Ureter (tissue), 1 donor: ENCODE data around the gene AADAC. TPM values are rescaled to one million over a fixed set of nuclear protein-coding genes. Genes with fewer than 3 reads are reported as not detected.
"Not testable (repeated sequence)": the region's sequence is repeated elsewhere in the genome, so short reads cannot be mapped to it uniquely, and the experiment has no call there.

Source experiments
- DNase-seq: peaks from one replicate; pipeline ENCODE4 v3.0.0-alpha.2; 2020; ENCODE audit warnings: low spot score
- total RNA-seq: library from RNA; stranded (reverse); gene quantifications from one replicate; pipeline ENCODE4 v1.2.4, GENCODE V29; 2023
- donor health status: DM: yes; HTN: yes; CAD: no.

The AADAC gene
- not detected for total RNA-seq

GRCh38 chr3:151813799-151814198 is at the start of gene AADAC:
TSS of gene AADAC (plus strand) at chr3:151814116. CDS start at chr3:151814163, 47 bp downstream.
- DNase-seq = no peak

- DNase-seq = not testable (repeated sequence)
Observed at GRCh38 chr3:151764699-151765098, 49.2 kb upstream of the AADAC start.

DNA sequence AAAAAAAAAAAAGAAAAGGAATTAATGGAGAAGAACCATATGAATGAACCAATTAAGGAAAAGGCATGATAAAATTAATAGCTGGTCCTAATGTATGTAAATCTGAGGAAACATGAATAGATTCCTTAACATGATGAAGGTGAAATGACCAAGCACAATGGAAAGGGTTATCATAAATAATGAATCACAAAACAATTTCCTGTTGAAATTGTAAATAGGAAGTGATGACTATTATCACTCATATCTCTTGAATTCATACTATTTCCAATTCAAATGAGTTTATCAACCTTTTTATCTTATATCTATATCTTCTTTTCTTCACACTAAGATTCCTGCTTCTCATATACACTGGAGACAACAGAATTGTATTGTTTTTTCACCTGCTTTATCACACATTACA is 48.2 kb upstream of the AADAC start:
- no peak for DNase-seq

- DNase-seq = no peak
Observed at GRCh38 chr3:151766454-151766853, 47.5 kb upstream of the AADAC start.

DNA sequence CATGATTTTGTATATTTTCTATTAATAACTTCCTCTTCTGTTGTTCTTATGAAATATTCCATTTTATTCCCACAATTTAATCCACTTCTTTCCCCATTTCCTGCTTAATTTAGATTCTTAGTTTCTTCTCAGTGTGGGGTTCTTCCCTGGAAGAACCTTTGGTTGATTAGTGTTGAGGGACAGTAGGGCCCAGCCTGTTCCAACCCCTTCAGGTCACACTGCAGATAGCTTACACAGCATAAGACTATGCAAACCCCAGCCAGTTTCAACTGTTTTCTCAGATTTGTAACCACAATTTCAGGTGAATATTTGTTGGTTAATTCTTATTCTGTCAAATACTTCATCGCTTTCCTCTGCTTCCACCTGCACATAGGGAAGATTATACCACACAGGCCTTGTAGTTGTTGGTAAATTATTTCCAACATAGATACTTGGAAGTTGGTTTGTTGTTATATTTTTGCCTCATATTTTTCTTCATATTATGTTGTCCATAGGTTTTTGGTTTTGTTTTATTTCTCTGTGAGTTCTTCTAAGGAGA is 45.5 kb upstream of the AADAC start:
- DNase-seq = no peak

DNA sequence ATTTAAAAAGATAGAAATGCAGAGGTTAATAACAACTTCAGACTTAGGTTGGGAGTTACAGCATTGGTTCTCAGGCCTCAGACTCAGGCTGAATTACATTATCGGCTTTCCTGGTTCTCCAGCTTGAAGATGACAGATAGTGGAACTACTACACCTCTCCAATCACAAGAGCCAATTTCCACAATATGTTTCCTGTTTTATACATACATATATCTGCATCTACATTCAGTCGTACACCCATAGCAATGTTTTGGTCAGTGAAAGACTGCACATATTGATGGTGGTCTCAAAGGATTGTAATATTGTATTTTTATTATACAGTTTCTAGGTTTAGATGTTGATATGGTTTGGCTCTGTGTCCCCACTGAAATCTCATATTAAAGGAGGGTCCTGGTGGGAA is 44.7 kb upstream of the AADAC start:
- no peak for DNase-seq

DNA sequence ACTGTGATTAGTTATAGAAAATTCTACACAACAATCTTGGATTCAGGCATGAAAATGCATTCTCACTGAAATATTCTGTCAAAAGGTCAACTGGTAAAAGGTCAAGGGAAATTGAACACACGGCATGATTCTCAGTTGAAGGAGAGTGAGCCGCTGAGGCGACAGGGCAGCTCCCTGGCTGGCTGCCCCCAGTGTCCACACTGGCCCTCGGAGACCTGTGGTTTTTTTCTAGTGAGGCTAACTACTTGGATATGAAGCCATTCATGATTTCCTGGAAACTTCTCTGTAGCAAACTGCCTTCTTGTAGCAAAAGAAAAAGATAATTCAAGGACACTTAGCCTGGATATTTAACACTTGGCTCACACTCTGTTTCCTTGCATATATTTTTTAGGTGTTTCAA is 43.0 kb upstream of the AADAC start:
- DNase-seq = no peak

DNA sequence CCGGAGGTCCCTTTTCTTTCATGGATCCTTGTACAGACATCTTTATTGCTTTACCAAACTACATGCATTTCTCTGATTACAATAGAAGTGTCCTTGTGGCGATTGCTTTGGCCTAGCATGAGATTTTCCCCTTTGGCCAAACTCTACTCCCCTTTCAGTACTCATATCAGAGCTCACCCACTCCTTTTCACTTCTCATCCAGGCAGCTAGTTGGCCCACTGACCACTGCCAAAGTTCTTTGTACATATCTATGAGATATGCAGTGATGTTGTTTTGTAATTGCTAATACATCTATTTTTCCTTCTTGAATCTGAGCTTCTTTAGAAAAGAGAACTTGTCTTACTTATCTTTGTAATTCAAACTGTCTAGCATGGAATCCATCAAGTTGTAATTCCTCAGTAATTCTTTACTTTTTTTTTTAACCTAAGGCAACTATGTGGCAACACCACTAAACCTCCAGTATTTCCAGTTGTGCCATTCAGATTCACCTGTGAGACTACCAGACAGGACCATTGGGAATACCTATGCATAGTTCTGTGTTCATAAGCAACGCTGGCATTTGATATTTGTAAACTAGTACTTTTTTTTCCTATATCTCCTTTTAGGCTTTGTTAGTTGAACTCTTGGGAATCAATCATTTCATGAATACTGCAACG is 41.0 kb upstream of the AADAC start:
- no peak for DNase-seq

GRCh38 chr3:151774235-151774634 is 39.7 kb upstream of the AADAC start:
- no peak for DNase-seq

DNA sequence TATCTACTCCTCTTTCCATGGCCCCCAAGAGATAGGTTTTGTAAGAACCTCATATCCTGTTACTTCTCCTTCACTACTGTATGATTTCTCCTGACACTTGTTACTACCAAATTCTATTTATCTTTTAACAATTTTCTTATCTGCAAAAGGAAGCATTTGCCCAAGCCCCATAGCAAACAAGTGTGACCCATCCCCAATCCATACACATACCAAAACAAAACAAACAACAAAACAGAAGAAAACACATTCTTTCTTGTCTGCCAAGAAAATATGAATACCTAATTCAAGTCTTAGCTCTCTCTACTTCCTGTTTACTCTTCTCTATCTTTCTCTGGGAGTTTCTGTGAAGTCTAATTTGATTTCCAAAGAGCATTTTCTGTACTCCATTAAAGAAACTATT is 39.0 kb upstream of the AADAC start:
- no peak for DNase-seq

DNA sequence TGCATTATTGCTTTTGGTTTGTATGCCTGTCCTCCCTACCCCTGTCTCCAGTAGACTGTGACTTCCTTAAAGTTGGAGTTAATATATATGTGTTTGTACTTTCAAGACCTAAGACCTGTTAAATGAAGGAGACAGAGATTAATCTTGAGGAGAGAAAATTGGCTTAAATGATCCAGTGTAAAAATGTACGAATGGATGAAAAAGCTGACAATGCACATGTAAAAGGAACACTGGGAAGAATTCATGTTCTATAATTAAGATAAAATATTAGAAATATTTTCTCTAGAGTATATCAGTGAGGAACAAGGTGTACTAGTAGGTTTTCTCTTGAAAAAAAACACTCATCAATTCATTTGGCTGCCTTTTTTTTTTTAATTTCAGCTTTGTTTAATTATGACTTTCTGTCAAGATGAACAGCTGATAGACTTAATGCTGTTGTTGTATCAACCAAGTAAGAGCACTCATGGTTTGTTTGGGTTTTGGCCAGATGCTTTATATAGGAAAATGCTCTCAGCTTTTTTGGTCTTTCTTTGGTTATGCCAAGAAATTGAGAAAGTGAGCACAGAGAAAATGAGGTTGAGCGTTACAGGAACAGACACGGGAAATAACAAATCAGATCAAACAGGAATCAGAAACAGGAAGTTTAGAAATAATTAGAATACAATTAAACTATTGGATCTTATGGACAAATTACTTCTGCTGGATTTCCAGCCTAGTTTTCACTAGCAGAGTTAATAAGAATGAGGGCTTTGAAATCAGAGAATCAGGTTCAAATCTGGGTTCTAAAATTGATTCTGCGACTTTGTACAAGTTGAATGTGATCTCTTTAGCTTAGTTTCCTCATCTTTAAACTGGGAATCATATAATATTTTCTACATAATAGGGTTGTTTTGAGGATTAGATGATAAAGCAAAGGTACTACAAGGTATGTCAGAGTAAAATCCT is 38.3 kb upstream of the AADAC start:
- no peak for DNase-seq

DNA sequence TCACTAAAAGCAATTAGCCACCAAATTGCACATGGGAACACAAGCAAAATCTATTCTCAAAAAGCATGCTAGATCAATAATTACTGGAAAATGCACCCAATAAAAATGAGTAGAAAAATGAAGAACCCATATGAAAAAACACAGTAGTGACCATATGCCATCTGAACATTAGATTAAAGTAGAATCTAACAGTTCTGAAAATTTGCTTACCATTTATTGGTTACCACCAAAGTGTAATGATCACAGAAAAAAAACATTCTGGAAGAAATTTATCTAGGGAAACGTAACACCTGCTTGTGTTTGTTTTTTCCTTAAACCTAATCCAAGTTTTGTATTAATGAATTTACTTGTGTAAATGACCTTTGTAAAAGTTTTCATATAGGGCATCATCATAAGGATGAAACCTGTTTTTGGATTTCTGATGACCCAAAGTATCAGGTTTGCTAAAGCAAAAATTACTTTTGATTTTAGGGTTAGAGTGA is 37.6 kb upstream of the AADAC start:
- DNase-seq = no peak

GRCh38 chr3:151777880-151778279 is 36.0 kb upstream of the AADAC start:
- no peak for DNase-seq

DNA sequence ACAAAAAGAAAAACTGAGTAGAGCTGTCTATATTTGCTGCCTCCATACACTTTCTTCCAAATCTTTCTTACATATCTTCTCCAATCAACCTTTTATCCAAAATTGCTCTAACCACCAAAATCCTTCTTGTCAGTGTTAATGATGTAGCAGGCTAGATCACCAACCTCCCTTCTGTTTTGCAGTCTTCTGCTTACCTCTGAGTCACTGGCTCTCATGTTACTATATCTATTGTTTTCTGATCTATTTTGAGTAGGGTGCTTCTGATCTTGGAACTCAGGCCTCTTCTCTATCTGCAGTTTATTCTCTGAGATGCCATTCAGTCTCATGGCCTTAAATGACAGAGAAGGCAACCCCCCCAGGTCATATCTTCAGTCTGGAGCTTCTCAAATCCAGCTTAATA is 26.3 kb upstream of the AADAC start:
- DNase-seq = no peak

DNA sequence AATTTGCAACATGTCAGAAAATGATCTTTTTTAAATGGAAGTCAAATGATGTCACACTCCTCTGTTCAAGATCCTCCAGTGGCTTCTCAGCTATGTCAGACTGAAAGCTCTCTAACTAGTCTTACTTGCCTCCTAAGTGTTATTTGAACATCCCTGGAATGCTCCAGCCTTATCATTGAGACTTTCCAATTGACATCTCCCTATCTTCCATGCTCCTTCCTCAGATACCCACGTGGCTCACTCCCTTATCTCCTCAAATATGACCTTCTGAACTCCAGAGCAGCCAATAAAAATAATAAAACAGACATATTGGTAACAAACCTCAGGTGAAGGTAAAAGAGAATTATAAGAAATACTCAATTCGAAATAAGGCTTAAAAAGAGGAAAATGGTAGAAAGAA is 25.5 kb upstream of the AADAC start:
- DNase-seq = no peak

GRCh38 chr3:151789853-151790463 is 24.0 kb upstream of the AADAC start:
- no peak for DNase-seq

DNA sequence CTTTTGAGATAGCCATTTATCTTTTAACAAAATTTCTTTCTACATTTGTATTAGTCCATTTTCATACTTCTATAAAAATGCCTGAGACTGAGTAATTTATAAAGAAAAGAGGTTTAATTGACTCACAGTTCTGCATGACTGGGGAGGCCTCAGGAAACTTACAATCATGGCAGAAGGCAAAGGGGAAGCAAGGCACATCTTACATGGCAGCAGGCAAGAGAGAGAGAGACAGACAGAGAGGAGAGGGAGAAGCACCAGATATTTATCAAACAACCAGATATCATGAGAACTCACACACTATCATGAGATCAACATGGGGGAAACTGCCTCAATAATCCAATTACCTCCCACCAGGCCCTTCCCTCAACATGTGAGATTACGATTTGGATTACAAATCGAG is 23.2 kb upstream of the AADAC start:
- DNase-seq = not testable (repeated sequence)

GRCh38 chr3:151792411-151792810 is 21.5 kb upstream of the AADAC start:
- DNase-seq = no peak

- no peak for DNase-seq
Observed at GRCh38 chr3:151793636-151794035, 20.3 kb upstream of the AADAC start.

- DNase-seq = no peak
Observed at GRCh38 chr3:151794080-151794479, 19.8 kb upstream of the AADAC start.

GRCh38 chr3:151795276-151795675 is 18.6 kb upstream of the AADAC start:
- DNase-seq = no peak

DNA sequence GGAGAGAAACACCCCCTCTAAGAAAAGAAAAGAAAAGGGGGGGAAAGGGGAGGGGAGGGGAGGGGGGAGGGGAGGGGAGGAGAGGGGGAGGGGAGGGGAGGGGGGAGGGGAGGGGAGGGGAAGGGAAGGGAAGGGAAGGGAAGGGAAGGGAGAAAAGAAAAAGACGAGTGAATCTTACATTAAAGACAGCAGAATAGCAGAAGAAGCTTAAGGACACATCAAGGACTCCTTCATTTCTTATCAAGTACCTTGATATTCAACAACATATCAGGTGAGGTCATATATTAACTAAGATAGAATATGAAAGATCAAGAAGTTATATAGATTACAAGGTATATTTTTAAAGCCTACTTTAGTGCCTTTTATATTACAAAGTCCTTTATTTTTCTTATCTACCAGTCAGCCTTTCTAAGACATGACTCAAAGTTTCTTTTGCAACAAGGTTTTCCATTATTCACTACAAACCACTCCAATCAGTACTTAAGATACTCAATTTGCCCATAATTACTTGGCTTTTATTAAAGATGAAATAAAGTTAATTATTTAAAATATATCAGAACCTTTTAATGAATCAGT is 17.7 kb upstream of the AADAC start:
- DNase-seq = no peak
